ENCODE measurements around the gene GLDC. TPM values are rescaled to one million over a fixed set of nuclear protein-coding genes. Genes with fewer than 3 reads are reported as not detected.

Gene GLDC
- total and polyA plus RNA-seq, 4 donors = 26.7 to 102 (median 59.3) TPM

- no peak for DNase-seq (ENCODE audit: low spot score)
- 49% methylated on average over 4 of the region's 4 CpGs for WGBS
- no peaks in the 10 kb centered on the region for H3K36me3 ChIP-seq (ENCODE audit: control insufficient read depth in 4 of 4, insufficient read depth in 3 of 4, low read depth in 1 of 4, low read length in 3 of 4)
- TF ChIP-seq RAD21 (IDR thresholded peaks at IDR 0.05) (no peak), SP1 (IDR thresholded peaks at IDR 0.05) (peak; percentile 40), HNF4A (conservative IDR thresholded peaks at IDR 0.05) (peak; percentile 66 to 67), CTCF (IDR thresholded peaks at IDR 0.05; ENCODE audit: low read depth, low read length, missing input control) (no peak), RXRA (IDR thresholded peaks at IDR 0.05) (peak; percentile 28 to 51), YY1 (IDR thresholded peaks at IDR 0.05) (no peak), ZBTB33 (IDR thresholded peaks at IDR 0.05) (no peak), JUND (IDR thresholded peaks at IDR 0.05) (no peak), MAX (IDR thresholded peaks at IDR 0.05) (no peak), EGR1 (IDR thresholded peaks at IDR 0.05; ENCODE audit: low read depth in 2 of 2) (no peak)
- no peak overlapping the region for H3K4me3 ChIP-seq (ENCODE audit: low read depth in 1 of 3, low read length in 3 of 3)
- H3K27me3 ChIP-seq (ENCODE audit: control insufficient read depth in 4 of 4, insufficient read depth in 4 of 4, low read length in 3 of 4) = no peaks in the 10 kb centered on the region
- H3K27ac ChIP-seq (ENCODE audit: low read depth in 1 of 2, low read length in 2 of 2) = peak overlapping the region; percentile 70 to 73
- no peak overlapping the region for H3K9ac ChIP-seq (ENCODE audit: low read depth in 1 of 2, low read length in 2 of 2)
- peaks cover 13 to 55% (median 32%) of the 10 kb centered on the region in 4 donors for H3K4me1 ChIP-seq (ENCODE audit: control insufficient read depth in 4 of 4, insufficient read depth in 4 of 4, low read length in 3 of 4)
- no peaks in the 10 kb centered on the region for H3K9me3 ChIP-seq (ENCODE audit: control insufficient read depth in 4 of 4, low read length in 3 of 4)
Observed at GRCh38 chr9:6671416-6671815, 25.9 kb upstream of the GLDC start.

- Histone ChIP-seq H3K27me3 (ENCODE audit: control insufficient read depth in 4 of 4, insufficient read depth in 4 of 4, low read length in 3 of 4) (no peaks in the 10 kb centered on the region), H3K4me1 (ENCODE audit: control insufficient read depth in 4 of 4, insufficient read depth in 4 of 4, low read length in 3 of 4) (peaks cover 11 to 59% (median 34%) of the 10 kb centered on the region in 4 donors), H3K4me3 (ENCODE audit: low read depth in 1 of 3, low read length in 3 of 3) (no peak overlapping the region), H3K36me3 (ENCODE audit: control insufficient read depth in 4 of 4, insufficient read depth in 3 of 4, low read depth in 1 of 4, low read length in 3 of 4) (no peaks in the 10 kb centered on the region), H3K27ac (ENCODE audit: low read depth in 1 of 2, low read length in 2 of 2) (no peak overlapping the region), H3K9ac (ENCODE audit: low read depth in 1 of 2, low read length in 2 of 2) (no peak overlapping the region), H3K9me3 (ENCODE audit: control insufficient read depth in 4 of 4, low read length in 3 of 4) (no peaks in the 10 kb centered on the region)
- no peak for DNase-seq (ENCODE audit: low spot score)
- TF ChIP-seq RAD21 (IDR thresholded peaks at IDR 0.05) (no peak), HNF4A (conservative IDR thresholded peaks at IDR 0.05) (no peak), CTCF (IDR thresholded peaks at IDR 0.05; ENCODE audit: low read depth, low read length, missing input control) (no peak), YY1 (IDR thresholded peaks at IDR 0.05) (no peak), JUND (IDR thresholded peaks at IDR 0.05) (no peak), TAF1 (conservative IDR thresholded peaks at IDR 0.05) (no peak), FOXA1 (IDR thresholded peaks at IDR 0.05) (no peak), ZBTB33 (IDR thresholded peaks at IDR 0.05) (no peak)
- 98% methylated on average over 14 of the region's 14 CpGs for WGBS
Observed at GRCh38 chr9:6669881-6670280, 24.4 kb upstream of the GLDC start.

All from liver (tissue), 9 donors.